GM12878 (cell line): ENCODE results near the gene IL1B. TPM values are rescaled to one million over a fixed set of nuclear protein-coding genes. Genes with fewer than 3 reads are reported as not detected.
A peak's percentile ranks its signal among the peaks of the same experiment; 100 is the strongest.

Experiments used
- ATAC-seq: fragments of 200-7000 bp; cut with Tn5 transposase; 3 replicates; pipeline ENCODE4 v1.9.1; 2020; ENCODE audit warnings: mild to moderate bottlenecking, moderate library complexity
- BruUV-seq: library from RNA; stranded (reverse); fragments of 400-500 nt; replicated peaks from 2 replicates; lab custom pipeline; 2021; lab: Mats Ljungman, UMichigan
- CTCF ChIA-PET: fragments of 300-600 bp; sonication (Branson Sonifier 250); formaldehyde crosslinking; extraction: SDS; loops from one replicate; lab custom pipeline; 2021; ENCODE audit warnings: inconsistent platforms; lab: Yijun Ruan, JAX
- POLR2A ChIA-PET: fragments of 350-600 bp; formaldehyde crosslinking; extraction: SDS; loops from one replicate; lab custom pipeline; 2021; ENCODE audit warnings: inconsistent platforms; lab: Charles Lee
- RAD21 ChIA-PET: fragments of 300-600 bp; sonication (Branson Sonifier 250); formaldehyde crosslinking; loops from one replicate; lab custom pipeline; 2023; ENCODE audit warnings: antibody characterized with exemption; ENCODE audit not compliant: unreplicated experiment; lab: Charles Lee
- SMC1A ChIA-PET: fragments of 300-600 bp; sonication (Branson Sonifier 250); formaldehyde crosslinking; loops from one replicate; lab custom pipeline; 2023; ENCODE audit not compliant: unreplicated experiment, uncharacterized antibody; lab: Charles Lee
- DNase-seq: peaks from one replicate; pipeline ENCODE4 v3.0.0-alpha.2; 2011; ENCODE audit warnings: low read depth, low spot score
- FAIRE-seq: peaks from 3 replicates; lab custom pipeline; 2011; peaks lifted over from hg19 to GRCh38; lab: Jason Lieb, UNC
- H2AFZ ChIP-seq: 2 replicates; pipeline ENCODE4 v1.6.0; 2011; ENCODE audit warnings: low read depth, low read length, control low read depth; ENCODE audit not compliant: control insufficient read depth
- H3K27ac ChIP-seq: 2 replicates; pipeline ENCODE4 v1.5.1; 2011; ENCODE audit warnings: control low read depth; ENCODE audit not compliant: control insufficient read depth, insufficient read depth
- H3K27me3 ChIP-seq, 2 experiments: replicated peaks in 1 of 2; 2 replicates each; pipeline versions ENCODE4 v1.6.0 to v1.6.1; 2011; ENCODE audit warnings: low read length in 1 of 2; ENCODE audit not compliant: control insufficient read depth in 2 of 2, insufficient read depth in 2 of 2
- H3K36me3 ChIP-seq, 2 experiments: 2 replicates each; pipeline ENCODE4 v1.5.1; 2011; ENCODE audit warnings: low read length in 1 of 2; ENCODE audit not compliant: control insufficient read depth in 2 of 2, insufficient read depth in 2 of 2
- H3K4me1 ChIP-seq: 2 replicates; pipeline ENCODE4 v1.6.1; 2011; ENCODE audit warnings: mild to moderate bottlenecking, low read length, moderate library complexity, mixed read lengths; ENCODE audit not compliant: control insufficient read depth, insufficient read depth
- H3K4me2 ChIP-seq: 2 replicates; pipeline ENCODE4 v1.6.0; 2011; ENCODE audit warnings: control low read depth; ENCODE audit not compliant: control insufficient read depth, insufficient read depth
- H3K4me3 ChIP-seq: fragments of 200-600 bp; sonication (generic); 2 replicates; pipeline ENCODE4 v1.5.1; 2016
- H3K79me2 ChIP-seq: 2 replicates; pipeline ENCODE4 v1.6.0; 2011; ENCODE audit warnings: low read length; ENCODE audit not compliant: control insufficient read depth, insufficient read depth
- H3K9ac ChIP-seq: 2 replicates; pipeline ENCODE4 v1.8.0; 2011; ENCODE audit warnings: low read length, control low read depth, mixed read lengths; ENCODE audit not compliant: control insufficient read depth, insufficient read depth
- H3K9me3 ChIP-seq: replicated peaks from 3 replicates; pipeline ENCODE4 v1.5.1; 2011; ENCODE audit warnings: mild to moderate bottlenecking, low read length; ENCODE audit not compliant: control insufficient read depth, insufficient read depth
- H4K20me1 ChIP-seq: 2 replicates; pipeline ENCODE4 v1.6.0; 2011; ENCODE audit not compliant: control insufficient read depth, insufficient read depth
- HDAC6 ChIP-seq: fragments of 200-600 bp; sonication (generic); IDR thresholded peaks from one replicate; pipeline ENCODE4 v1.8.0; 2017; ENCODE audit warnings: antibody characterized with exemption; ENCODE audit not compliant: unreplicated experiment
- MTA2 ChIP-seq: fragments of 450-650 bp; IDR thresholded peaks from 2 replicates; pipeline ENCODE4 v1.6.1; 2016; ENCODE audit warnings: low read depth, mild to moderate bottlenecking, moderate library complexity
- MTA3 ChIP-seq: IDR thresholded peaks from 2 replicates; pipeline ENCODE4 v1.6.1; 2012; ENCODE audit warnings: low read length, inconsistent platforms, borderline replicate concordance
- MXI1 ChIP-seq: fragments of 150-350 bp; IDR thresholded peaks from 2 replicates; pipeline ENCODE4 v1.6.1; 2011; ENCODE audit warnings: low read depth, mild to moderate bottlenecking, inconsistent platforms, low read length, improper control_type of control experiment
- PML ChIP-seq: IDR thresholded peaks from 2 replicates; pipeline ENCODE4 v1.6.1; 2012; ENCODE audit warnings: low read length, inconsistent platforms
- RB1 ChIP-seq: fragments of 450-650 bp; formaldehyde crosslinking; IDR thresholded peaks from 2 replicates; pipeline ENCODE4 v1.6.1; 2017; ENCODE audit warnings: mild to moderate bottlenecking, borderline replicate concordance
- RUNX3 ChIP-seq: IDR thresholded peaks from 2 replicates; pipeline ENCODE4 v1.6.1; 2012; ENCODE audit warnings: low read length, inconsistent platforms
- SMAD5 ChIP-seq: IDR thresholded peaks from 2 replicates; pipeline ENCODE4 v1.6.1; 2016; ENCODE audit warnings: antibody characterized with exemption, low read depth
- TCF3 ChIP-seq: IDR thresholded peaks from 2 replicates; pipeline ENCODE4 v1.6.1; 2012; ENCODE audit warnings: low read depth, mild to moderate bottlenecking, low read length, borderline replicate concordance; ENCODE audit not compliant: insufficient read depth
- YY1 ChIP-seq: IDR thresholded peaks from 2 replicates; pipeline ENCODE4 v1.6.1; 2011; ENCODE audit warnings: low read depth, mild to moderate bottlenecking, low read length
- ZSCAN29 ChIP-seq: fragments of 450-650 bp; IDR thresholded peaks from 2 replicates; pipeline ENCODE4 v1.6.1; 2017; ENCODE audit warnings: mild to moderate bottlenecking, moderate library complexity
- WGBS: methylation state at CpG from one replicate; pipeline ENCODE4 v1.1.6; 2016; ENCODE audit warnings: low lambda C conversion rate; ENCODE audit not compliant: insufficient replicate concordance, insufficient coverage; ENCODE audit errors: missing lambda C conversion rate; 5-methylcytosine and 5-hydroxymethylcytosine counted together
- in situ Hi-C: fragments of 300-500 bp; cut with MboI; formaldehyde crosslinking; loops from 9 replicates; pipeline ENCODE4 v1.14.3; 2018; ENCODE audit warnings: mixed read lengths
- intact Hi-C: fragments of 100-400 bp; cut with micrococcal nuclease; formaldehyde crosslinking; loops from one replicate; pipeline ENCODE4 v1.14.2; 2022; ENCODE audit not compliant: unreplicated experiment
- polyA plus RNA-seq, 11 experiments: library from polyadenylated mRNA; depleted of rRNA in 4 of 11; unstranded in 6 of 11; stranded (reverse) in 5 of 11; fragments of >200 nt; fragmentation: Nextera tagmentation in 4 of 11; fragmentation: Illumina TruSeq in 1 of 11; extraction: Ambion mirVana in 4 of 11; extraction: Trizol in 1 of 11; gene quantifications; 1 replicate in 1 of 11; 2 replicates in 10 of 11; pipeline versions ENCODE4 v1.2.1 to v1.2.3, GENCODE V29; 2011 to 2016; ENCODE audit warnings: inconsistent platforms in 2 of 11, missing spikeins in 2 of 11, low read depth in 1 of 11
- total RNA-seq, 4 experiments: library from RNA; depleted of rRNA in 3 of 4; stranded (reverse); fragments of >200 nt in 3 of 4; fragmentation: Illumina TruSeq in 1 of 4; extraction: Trizol in 1 of 4; gene quantifications; 2 replicates each; pipeline versions ENCODE4 v1.2.1 to v1.2.3, GENCODE V29; 2013 to 2021
- TF ChIP-seq, protein P1 (sequence below): fragments of 450-650 bp; IDR thresholded peaks from 2 replicates; pipeline ENCODE4 v1.6.1; 2018; ENCODE audit warnings: mild to moderate bottlenecking, low read depth, moderate library complexity; ENCODE audit not compliant: partially characterized antibody
- TF ChIP-seq, protein P2 (sequence below): fragments of 150-350 bp; IDR thresholded peaks from 2 replicates; pipeline ENCODE4 v1.6.1; 2014; ENCODE audit warnings: mild to moderate bottlenecking, low read depth, low read length
- TF ChIP-seq, protein P3 (sequence below): fragments of 450-650 bp; IDR thresholded peaks from 2 replicates; pipeline ENCODE4 v1.6.1; 2017; ENCODE audit warnings: mild to moderate bottlenecking, moderate library complexity

The IL1B gene
- total and polyA plus RNA-seq, 10 of the 15 experiments (the other 5 are each of a cell fraction or from before 2014, with no cell fraction given), result 0.20 to 1.6 (median 0.84) TPM

DNA sequence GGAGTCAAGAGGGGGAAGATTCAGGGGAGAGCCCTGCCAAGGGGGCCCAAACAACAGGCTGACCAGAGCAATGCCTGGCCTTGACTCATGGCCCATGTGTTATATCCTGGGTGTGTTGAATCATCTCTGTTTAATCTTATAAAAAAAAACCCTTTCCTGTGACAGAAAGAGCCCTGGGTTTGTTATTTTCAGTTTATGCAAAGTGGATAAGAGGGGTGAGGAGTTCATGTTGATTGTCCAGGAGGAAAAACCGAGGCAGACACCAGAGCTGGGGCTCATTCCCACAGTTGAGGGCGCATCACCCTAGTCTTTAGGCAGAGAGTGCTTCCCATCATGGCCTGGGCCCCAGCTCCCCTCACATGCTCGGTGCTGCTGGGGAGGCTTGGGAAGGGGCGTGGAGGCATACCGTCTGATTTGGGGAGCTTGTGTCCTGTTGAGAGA is 43.5 kb upstream of the IL1B start (continued):
- TF ChIP-seq, protein P1, sequence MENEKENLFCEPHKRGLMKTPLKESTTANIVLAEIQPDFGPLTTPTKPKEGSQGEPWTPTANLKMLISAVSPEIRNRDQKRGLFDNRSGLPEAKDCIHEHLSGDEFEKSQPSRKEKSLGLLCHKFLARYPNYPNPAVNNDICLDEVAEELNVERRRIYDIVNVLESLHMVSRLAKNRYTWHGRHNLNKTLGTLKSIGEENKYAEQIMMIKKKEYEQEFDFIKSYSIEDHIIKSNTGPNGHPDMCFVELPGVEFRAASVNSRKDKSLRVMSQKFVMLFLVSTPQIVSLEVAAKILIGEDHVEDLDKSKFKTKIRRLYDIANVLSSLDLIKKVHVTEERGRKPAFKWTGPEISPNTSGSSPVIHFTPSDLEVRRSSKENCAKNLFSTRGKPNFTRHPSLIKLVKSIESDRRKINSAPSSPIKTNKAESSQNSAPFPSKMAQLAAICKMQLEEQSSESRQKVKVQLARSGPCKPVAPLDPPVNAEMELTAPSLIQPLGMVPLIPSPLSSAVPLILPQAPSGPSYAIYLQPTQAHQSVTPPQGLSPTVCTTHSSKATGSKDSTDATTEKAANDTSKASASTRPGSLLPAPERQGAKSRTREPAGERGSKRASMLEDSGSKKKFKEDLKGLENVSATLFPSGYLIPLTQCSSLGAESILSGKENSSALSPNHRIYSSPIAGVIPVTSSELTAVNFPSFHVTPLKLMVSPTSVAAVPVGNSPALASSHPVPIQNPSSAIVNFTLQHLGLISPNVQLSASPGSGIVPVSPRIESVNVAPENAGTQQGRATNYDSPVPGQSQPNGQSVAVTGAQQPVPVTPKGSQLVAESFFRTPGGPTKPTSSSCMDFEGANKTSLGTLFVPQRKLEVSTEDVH, result no peak
- TF ChIP-seq MTA2, result no peak
- TF ChIP-seq, all 136 proteins: peak for 4

DNA sequence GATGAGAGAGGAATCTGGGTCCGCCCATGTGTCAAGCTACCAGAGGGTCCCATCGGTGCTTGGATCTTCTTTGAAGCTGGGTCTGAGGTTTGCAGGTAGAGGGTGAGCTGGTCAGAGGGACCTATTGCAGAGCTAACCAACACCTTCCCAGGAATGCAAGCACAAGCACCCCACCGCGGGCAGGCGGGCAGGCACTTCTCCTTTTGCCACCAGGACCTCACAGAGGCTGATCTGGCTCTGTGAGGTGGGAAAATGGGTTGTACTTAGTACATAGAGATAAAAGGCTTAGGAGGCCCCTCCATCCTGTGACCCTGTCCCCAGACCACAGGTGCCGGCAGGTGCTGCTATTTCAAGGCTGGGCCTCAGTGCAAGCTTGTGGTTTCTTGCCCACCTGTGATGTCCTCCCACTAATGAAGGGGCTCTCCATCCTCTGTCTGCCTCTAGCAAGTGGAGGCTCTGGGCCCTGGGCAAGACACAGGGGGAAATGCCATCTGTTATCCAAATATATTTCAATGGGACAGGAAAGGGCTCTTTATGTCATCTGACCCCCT is 43.0 kb upstream of the IL1B start:
- ATAC-seq (no peak), FAIRE-seq (no peak), DNase-seq (no peak)
- Histone ChIP-seq H3K4me3 (no peak overlapping the region), H3K79me2 (no peaks in the 10 kb centered on the region), H3K27me3 (no peaks in the 10 kb centered on the region), H3K9me3 (no peaks in the 10 kb centered on the region), H4K20me1 (no peaks in the 10 kb centered on the region), H3K9ac (no peak overlapping the region), H2AFZ (peak overlapping the region; percentile 40), H3K36me3 (no peaks in the 10 kb centered on the region), H3K4me2 (peak overlapping the region; percentile 56), H3K4me1 (peaks cover 28% of the 10 kb centered on the region), H3K27ac (0 out of 2 replicates have a peak overlapping the region, but pooled peaks have one; percentile 75)
- ChIA-PET POLR2A (interaction anchor here (0.6 to 1.6 kb wide), 6 partner anchors 41 to 779 kb away, joined by 3 to 4 read pairs (median 3); no protein-coding TSS in a partner anchor), CTCF (interaction anchor here (0.6 to 12.0 kb wide), 10 partner anchors 8 to 132 kb away, joined by 3 to 496 read pairs (median 3); no protein-coding TSS in a partner anchor), RAD21 (interaction anchor here (1.1 to 11.8 kb wide), 7 partner anchors 43 to 172 kb away, joined by 3 to 281 read pairs (median 4); partner anchors contain the start of gene IL1B), SMC1A (interaction anchor here (0.6 to 12.1 kb wide), 12 partner anchors 9 to 151 kb away, joined by 3 to 362 read pairs (median 8); partner anchors contain the start of gene IL1B)
- in situ Hi-C loops, result loop anchor here (5.0 kb wide), 1 partner anchor 127 kb away; no protein-coding TSS in a partner anchor
- intact Hi-C loops, result loop anchor here (2.0 kb wide), 3 partner anchors 39 to 75 kb away; no protein-coding TSS in a partner anchor
- no TSS peak for BruUV-seq
- 78% methylated on average over 5 of the region's 6 CpGs for WGBS
- TF ChIP-seq MTA3 (no peak), YY1 (no peak), MXI1 (no peak), RB1 (no peak), ZSCAN29 (no peak), SMAD5 (no peak), RUNX3 (peak; percentile 76), PML (no peak), TCF3 (0 out of 2 replicates have a peak, but pooled peaks have one; percentile 13), HDAC6 (no peak)
- TF ChIP-seq, protein P2, sequence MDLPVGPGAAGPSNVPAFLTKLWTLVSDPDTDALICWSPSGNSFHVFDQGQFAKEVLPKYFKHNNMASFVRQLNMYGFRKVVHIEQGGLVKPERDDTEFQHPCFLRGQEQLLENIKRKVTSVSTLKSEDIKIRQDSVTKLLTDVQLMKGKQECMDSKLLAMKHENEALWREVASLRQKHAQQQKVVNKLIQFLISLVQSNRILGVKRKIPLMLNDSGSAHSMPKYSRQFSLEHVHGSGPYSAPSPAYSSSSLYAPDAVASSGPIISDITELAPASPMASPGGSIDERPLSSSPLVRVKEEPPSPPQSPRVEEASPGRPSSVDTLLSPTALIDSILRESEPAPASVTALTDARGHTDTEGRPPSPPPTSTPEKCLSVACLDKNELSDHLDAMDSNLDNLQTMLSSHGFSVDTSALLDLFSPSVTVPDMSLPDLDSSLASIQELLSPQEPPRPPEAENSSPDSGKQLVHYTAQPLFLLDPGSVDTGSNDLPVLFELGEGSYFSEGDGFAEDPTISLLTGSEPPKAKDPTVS, result no peak
- TF ChIP-seq, protein P3, sequence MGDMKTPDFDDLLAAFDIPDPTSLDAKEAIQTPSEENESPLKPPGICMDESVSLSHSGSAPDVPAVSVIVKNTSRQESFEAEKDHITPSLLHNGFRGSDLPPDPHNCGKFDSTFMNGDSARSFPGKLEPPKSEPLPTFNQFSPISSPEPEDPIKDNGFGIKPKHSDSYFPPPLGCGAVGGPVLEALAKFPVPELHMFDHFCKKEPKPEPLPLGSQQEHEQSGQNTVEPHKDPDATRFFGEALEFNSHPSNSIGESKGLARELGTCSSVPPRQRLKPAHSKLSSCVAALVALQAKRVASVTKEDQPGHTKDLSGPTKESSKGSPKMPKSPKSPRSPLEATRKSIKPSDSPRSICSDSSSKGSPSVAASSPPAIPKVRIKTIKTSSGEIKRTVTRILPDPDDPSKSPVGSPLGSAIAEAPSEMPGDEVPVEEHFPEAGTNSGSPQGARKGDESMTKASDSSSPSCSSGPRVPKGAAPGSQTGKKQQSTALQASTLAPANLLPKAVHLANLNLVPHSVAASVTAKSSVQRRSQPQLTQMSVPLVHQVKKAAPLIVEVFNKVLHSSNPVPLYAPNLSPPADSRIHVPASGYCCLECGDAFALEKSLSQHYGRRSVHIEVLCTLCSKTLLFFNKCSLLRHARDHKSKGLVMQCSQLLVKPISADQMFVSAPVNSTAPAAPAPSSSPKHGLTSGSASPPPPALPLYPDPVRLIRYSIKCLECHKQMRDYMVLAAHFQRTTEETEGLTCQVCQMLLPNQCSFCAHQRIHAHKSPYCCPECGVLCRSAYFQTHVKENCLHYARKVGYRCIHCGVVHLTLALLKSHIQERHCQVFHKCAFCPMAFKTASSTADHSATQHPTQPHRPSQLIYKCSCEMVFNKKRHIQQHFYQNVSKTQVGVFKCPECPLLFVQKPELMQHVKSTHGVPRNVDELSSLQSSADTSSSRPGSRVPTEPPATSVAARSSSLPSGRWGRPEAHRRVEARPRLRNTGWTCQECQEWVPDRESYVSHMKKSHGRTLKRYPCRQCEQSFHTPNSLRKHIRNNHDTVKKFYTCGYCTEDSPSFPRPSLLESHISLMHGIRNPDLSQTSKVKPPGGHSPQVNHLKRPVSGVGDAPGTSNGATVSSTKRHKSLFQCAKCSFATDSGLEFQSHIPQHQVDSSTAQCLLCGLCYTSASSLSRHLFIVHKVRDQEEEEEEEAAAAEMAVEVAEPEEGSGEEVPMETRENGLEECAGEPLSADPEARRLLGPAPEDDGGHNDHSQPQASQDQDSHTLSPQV, result no peak
